HEK293 (cell line): ENCODE measurements around the gene CACNG7.
A peak's percentile ranks its signal among the peaks of the same experiment; 100 is the strongest.

ENCODE experiments used
- CTCF ChIA-PET: fragments of 350-600 bp; formaldehyde crosslinking; extraction: SDS; loops from one replicate; lab custom pipeline; 2021; ENCODE audit warnings: antibody characterized with exemption; lab: Yijun Ruan, JAX
- POLR2A ChIA-PET: fragments of 300-600 bp; formaldehyde crosslinking; extraction: SDS; loops from one replicate; lab custom pipeline; 2020; ENCODE audit warnings: antibody characterized with exemption, inconsistent platforms; lab: Yijun Ruan, JAX
- H3K27ac ChIP-seq: fragments of 200-500 bp; sonication (Bioruptor generic); 2 replicates; pipeline ENCODE4 v1.5.1; 2014; ENCODE audit warnings: low read depth, low read length, control low read depth, inconsistent platforms; ENCODE audit errors: extremely low read depth
- H3K36me3 ChIP-seq, 2 experiments: fragments of 200-500 bp in 1 of 2; sonication (Bioruptor generic) in 1 of 2; 1 replicate in 1 of 2; 2 replicates in 1 of 2; pipeline ENCODE4 v1.5.1; 2014 to 2017; ENCODE audit warnings: inconsistent platforms in 2 of 2, low read length in 2 of 2; ENCODE audit not compliant: control insufficient read depth in 2 of 2, insufficient read depth in 1 of 2
- H3K4me1 ChIP-seq: fragments of 200-500 bp; sonication (Bioruptor generic); 2 replicates; pipeline ENCODE4 v1.5.1; 2014; ENCODE audit warnings: mild to moderate bottlenecking, low read length, inconsistent platforms; ENCODE audit not compliant: control insufficient read depth, insufficient read depth
- H3K4me3 ChIP-seq: 2 replicates; pipeline ENCODE4 v1.5.1; 2011; ENCODE audit warnings: low read depth, mild to moderate bottlenecking, control low read depth, low read length, moderate library complexity
- H3K9me3 ChIP-seq: fragments of 200-500 bp; sonication (Bioruptor generic); 2 replicates; pipeline ENCODE4 v1.5.1; 2014; ENCODE audit warnings: low read depth, low read length, inconsistent platforms; ENCODE audit not compliant: control insufficient read depth, insufficient read depth
- BCL11A ChIP-seq: fragments of 450-650 bp; formaldehyde crosslinking; IDR thresholded peaks from 2 replicates; pipeline ENCODE4 v1.5.1; 2016; ENCODE audit warnings: low read depth, missing biosample characterization, missing genetic modification characterization
- GFI1B ChIP-seq: fragments of 450-650 bp; formaldehyde crosslinking; IDR thresholded peaks from 2 replicates; pipeline ENCODE4 v1.5.1; 2016; ENCODE audit warnings: missing biosample characterization, missing genetic modification characterization
- GLI4 ChIP-seq: fragments of 450-650 bp; formaldehyde crosslinking; IDR thresholded peaks from 2 replicates; pipeline ENCODE4 v1.5.1; 2016; ENCODE audit warnings: missing biosample characterization, missing genetic modification characterization
- IKZF3 ChIP-seq: fragments of 450-650 bp; IDR thresholded peaks from 2 replicates; pipeline ENCODE4 v1.5.0; 2018; ENCODE audit warnings: missing biosample characterization, mild to moderate bottlenecking, missing genetic modification characterization, moderate library complexity
- KLF8 ChIP-seq: fragments of 450-650 bp; formaldehyde crosslinking; IDR thresholded peaks from 2 replicates; pipeline ENCODE4 v1.5.1; 2016; ENCODE audit warnings: missing biosample characterization, missing genetic modification characterization
- ZFP69B ChIP-seq: fragments of 450-650 bp; formaldehyde crosslinking; IDR thresholded peaks from 2 replicates; pipeline ENCODE4 v1.5.1; 2016; ENCODE audit warnings: missing biosample characterization, missing genetic modification characterization
- ZNF138 ChIP-seq: fragments of 450-650 bp; formaldehyde crosslinking; IDR thresholded peaks from 2 replicates; pipeline ENCODE4 v1.5.1; 2016; ENCODE audit warnings: missing biosample characterization, missing genetic modification characterization, borderline replicate concordance
- ZNF146 ChIP-seq: fragments of 450-650 bp; formaldehyde crosslinking; IDR thresholded peaks from 2 replicates; pipeline ENCODE4 v1.5.1; 2016; ENCODE audit warnings: missing biosample characterization, missing genetic modification characterization
- ZNF2 ChIP-seq: fragments of 450-650 bp; formaldehyde crosslinking; IDR thresholded peaks from 2 replicates; pipeline ENCODE4 v1.5.1; 2016; ENCODE audit warnings: missing biosample characterization, missing genetic modification characterization
- ZNF350 ChIP-seq: fragments of 450-650 bp; formaldehyde crosslinking; IDR thresholded peaks from 2 replicates; pipeline ENCODE4 v1.5.0; 2017; ENCODE audit warnings: missing biosample characterization, mild to moderate bottlenecking, missing genetic modification characterization
- ZNF394 ChIP-seq: fragments of 450-650 bp; formaldehyde crosslinking; IDR thresholded peaks from 2 replicates; pipeline ENCODE4 v1.5.1; 2016; ENCODE audit warnings: missing biosample characterization, missing genetic modification characterization, mild to moderate bottlenecking, moderate library complexity, borderline replicate concordance
- ZNF404 ChIP-seq: fragments of 450-650 bp; formaldehyde crosslinking; IDR thresholded peaks from 2 replicates; pipeline ENCODE4 v1.5.1; 2017; ENCODE audit warnings: missing biosample characterization, missing genetic modification characterization
- ZNF510 ChIP-seq: fragments of 450-650 bp; formaldehyde crosslinking; IDR thresholded peaks from 2 replicates; pipeline ENCODE4 v1.5.1; 2018; ENCODE audit warnings: mild to moderate bottlenecking, missing genetic modification characterization, missing biosample characterization; ENCODE audit not compliant: insufficient replicate concordance
- ZNF514 ChIP-seq: fragments of 450-650 bp; formaldehyde crosslinking; IDR thresholded peaks from 2 replicates; pipeline ENCODE4 v1.5.1; 2016; ENCODE audit warnings: missing biosample characterization, missing genetic modification characterization
- ZNF544 ChIP-seq: fragments of 450-650 bp; formaldehyde crosslinking; IDR thresholded peaks from 2 replicates; pipeline ENCODE4 v1.5.0; 2017; ENCODE audit warnings: missing biosample characterization, missing genetic modification characterization
- ZNF585B ChIP-seq: fragments of 450-650 bp; formaldehyde crosslinking; IDR thresholded peaks from 2 replicates; pipeline ENCODE4 v1.5.1; 2016; ENCODE audit warnings: missing biosample characterization, missing genetic modification characterization
- ZXDB ChIP-seq: fragments of 450-650 bp; formaldehyde crosslinking; IDR thresholded peaks from 2 replicates; pipeline ENCODE4 v1.5.1; 2016; ENCODE audit warnings: missing biosample characterization, missing genetic modification characterization
- TF ChIP-seq, protein P1 (sequence below): fragments of 450-650 bp; formaldehyde crosslinking; IDR thresholded peaks from 2 replicates; pipeline ENCODE4 v1.5.1; 2016; ENCODE audit warnings: missing biosample characterization, missing genetic modification characterization

CACNG7 gene

GRCh38 chr19:53992211-53992610 is 83.1 kb downstream of the CACNG7 start:
- Histone ChIP-seq H3K4me1 (no peaks in the 10 kb centered on the region), H3K27ac (no peak overlapping the region), H3K4me3 (no peak overlapping the region), H3K9me3 (no peaks in the 10 kb centered on the region), H3K36me3 (no peaks in the 10 kb centered on the region)
- TF ChIP-seq IKZF3 (0 out of 2 replicates have a peak, but pooled peaks have one; percentile 29), ZNF585B (tag by site-specific recombination) (no peak)
- ChIA-PET CTCF (no interaction called here), POLR2A (interaction anchor here (1.9 kb wide), 1 partner anchor 12 kb away, joined by 8 read pairs; no protein-coding TSS in a partner anchor)

DNA sequence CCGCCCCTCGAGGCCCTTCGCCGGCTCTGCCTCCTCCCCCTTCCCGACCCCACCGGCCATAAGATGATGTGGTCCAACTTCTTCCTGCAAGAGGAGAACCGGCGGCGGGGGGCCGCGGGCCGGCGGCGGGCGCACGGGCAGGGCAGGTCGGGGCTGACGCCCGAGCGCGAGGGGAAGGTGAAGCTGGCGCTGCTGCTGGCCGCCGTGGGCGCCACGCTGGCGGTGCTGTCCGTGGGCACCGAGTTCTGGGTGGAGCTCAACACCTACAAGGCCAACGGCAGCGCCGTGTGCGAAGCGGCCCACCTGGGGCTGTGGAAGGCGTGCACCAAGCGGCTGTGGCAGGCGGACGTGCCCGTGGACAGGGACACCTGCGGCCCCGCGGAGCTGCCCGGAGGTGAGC is 83.7 kb downstream of the CACNG7 start:
- TF ChIP-seq ZNF544 (tag by site-specific recombination), result no peak
- TF ChIP-seq ZNF404 (tag by site-specific recombination), result no peak
- TF ChIP-seq ZXDB, result no peak
- TF ChIP-seq KLF8 (tag by site-specific recombination), result no peak
- no peak for TF ChIP-seq ZNF350 (tag by site-specific recombination)
- no peak for TF ChIP-seq ZNF146 (tag by site-specific recombination)
- no peak for TF ChIP-seq ZFP69B (tag by site-specific recombination)
- TF ChIP-seq ZNF510 (tag by site-specific recombination), result no peak
- no peak for TF ChIP-seq BCL11A (tag by site-specific recombination)
- TF ChIP-seq GLI4 (tag by site-specific recombination), result no peak
- no peak for TF ChIP-seq ZNF394 (tag by site-specific recombination)
- TF ChIP-seq ZNF138 (tag by site-specific recombination), result no peak
- TF ChIP-seq ZNF2 (tag by site-specific recombination), result no peak
- no peak overlapping the region for H3K27ac ChIP-seq
- no peaks in the 10 kb centered on the region for H3K9me3 ChIP-seq
- H3K4me1 ChIP-seq, result no peaks in the 10 kb centered on the region
- ChIA-PET POLR2A (interaction anchor here (0.7 to 1.9 kb wide), 2 partner anchors 13 to 15 kb away, joined by 6 to 8 read pairs; no protein-coding TSS in a partner anchor), CTCF (no interaction called here)
- H3K36me3 ChIP-seq, result no peaks in the 10 kb centered on the region
- no peak overlapping the region for H3K4me3 ChIP-seq

DNA sequence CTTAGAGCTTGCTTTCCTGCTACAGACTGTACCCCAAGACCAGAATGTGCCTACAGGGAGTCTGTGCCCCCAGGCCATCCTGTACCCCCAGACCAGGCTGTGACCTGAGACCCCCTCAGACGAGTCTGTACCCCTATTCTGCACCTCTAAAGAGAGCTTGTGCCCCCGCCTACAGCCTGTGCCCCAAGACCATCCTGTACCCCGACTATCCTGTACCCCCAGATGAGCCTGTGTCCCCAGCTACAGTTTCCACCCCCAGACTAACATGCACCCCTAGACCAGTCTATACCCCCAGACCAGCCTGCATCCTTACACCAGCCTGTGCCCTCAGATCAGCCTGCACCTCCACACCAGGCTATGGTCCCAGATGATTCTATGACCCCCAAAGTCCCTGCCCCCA is 84.4 kb downstream of the CACNG7 start:
- Histone ChIP-seq H3K27ac (no peak overlapping the region), H3K9me3 (no peaks in the 10 kb centered on the region), H3K36me3 (no peaks in the 10 kb centered on the region), H3K4me3 (no peak overlapping the region), H3K4me1 (no peaks in the 10 kb centered on the region)
- CTCF ChIA-PET, result no interaction called here
- POLR2A ChIA-PET, result interaction anchor here (0.7 to 1.9 kb wide), 2 partner anchors 13 to 15 kb away, joined by 6 to 8 read pairs; no protein-coding TSS in a partner anchor
- TF ChIP-seq, protein P1, sequence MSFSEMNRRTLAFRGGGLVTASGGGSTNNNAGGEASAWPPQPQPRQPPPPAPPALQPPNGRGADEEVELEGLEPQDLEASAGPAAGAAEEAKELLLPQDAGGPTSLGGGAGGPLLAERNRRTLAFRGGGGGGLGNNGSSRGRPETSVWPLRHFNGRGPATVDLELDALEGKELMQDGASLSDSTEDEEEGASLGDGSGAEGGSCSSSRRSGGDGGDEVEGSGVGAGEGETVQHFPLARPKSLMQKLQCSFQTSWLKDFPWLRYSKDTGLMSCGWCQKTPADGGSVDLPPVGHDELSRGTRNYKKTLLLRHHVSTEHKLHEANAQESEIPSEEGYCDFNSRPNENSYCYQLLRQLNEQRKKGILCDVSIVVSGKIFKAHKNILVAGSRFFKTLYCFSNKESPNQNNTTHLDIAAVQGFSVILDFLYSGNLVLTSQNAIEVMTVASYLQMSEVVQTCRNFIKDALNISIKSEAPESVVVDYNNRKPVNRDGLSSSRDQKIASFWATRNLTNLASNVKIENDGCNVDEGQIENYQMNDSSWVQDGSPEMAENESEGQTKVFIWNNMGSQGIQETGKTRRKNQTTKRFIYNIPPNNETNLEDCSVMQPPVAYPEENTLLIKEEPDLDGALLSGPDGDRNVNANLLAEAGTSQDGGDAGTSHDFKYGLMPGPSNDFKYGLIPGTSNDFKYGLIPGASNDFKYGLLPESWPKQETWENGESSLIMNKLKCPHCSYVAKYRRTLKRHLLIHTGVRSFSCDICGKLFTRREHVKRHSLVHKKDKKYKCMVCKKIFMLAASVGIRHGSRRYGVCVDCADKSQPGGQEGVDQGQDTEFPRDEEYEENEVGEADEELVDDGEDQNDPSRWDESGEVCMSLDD (tag by site-specific recombination), result peak; percentile 90
- TF ChIP-seq ZNF514, result no peak
- no peak for TF ChIP-seq GFI1B (tag by site-specific recombination)
